ENCODE measurements around the gene PFKM. TPM values are rescaled to one million over a fixed set of nuclear protein-coding genes. Genes with fewer than 3 reads are reported as not detected.
"Not testable (repeated sequence)": the region's sequence is repeated elsewhere in the genome, so short reads cannot be mapped to it uniquely, and the experiment has no call there.

The PFKM gene
- total and polyA plus RNA-seq, 9 of the 15 experiments (the other 6 are each of a cell fraction or from before 2014, with no cell fraction given): 16.5 to 39.9 (median 31.7) TPM

DNA sequence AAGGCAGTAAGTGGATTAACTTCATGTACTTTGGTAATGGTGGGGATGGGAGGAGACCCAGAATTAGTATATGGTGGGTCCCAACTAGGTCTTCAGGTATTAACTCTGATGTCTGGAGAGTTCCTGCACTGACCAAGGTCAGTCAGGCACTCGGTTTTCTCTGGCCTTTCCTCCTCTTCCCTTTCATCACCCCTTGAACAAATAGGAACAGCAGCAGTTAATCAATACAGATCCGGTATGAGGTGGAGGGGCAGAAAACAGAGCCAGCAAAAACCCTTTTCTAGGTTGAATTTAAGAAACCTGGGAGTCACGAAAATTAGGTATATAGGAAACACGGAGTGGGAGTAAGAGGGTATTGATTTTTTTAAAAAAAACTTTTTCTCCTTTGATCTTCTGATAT lies 4.0 kb downstream of the PFKM start:
- peaks cover 21% of the 10 kb centered on the region; the same call in 2 of the 3 replicates for H3K79me2 ChIP-seq (ENCODE audit: control insufficient read depth, insufficient read depth, low read length)
- no peak overlapping the region for H3K4me2 ChIP-seq (ENCODE audit: insufficient read depth, low read length)
- CTCF ChIA-PET (ENCODE audit: low intra/inter-chr PET ratio): no interaction called here
- DNase-seq (ENCODE audit: extremely low read depth in 1 of 4, low spot score in 3 of 4) (no peak), ATAC-seq (no peak), FAIRE-seq (no peak)
- peaks cover 7 to 26% of the 10 kb centered on the region in 2 experiments; a peak in 4 of 5 replicates for H3K4me1 ChIP-seq (replicated peaks in 1 of 2; ENCODE audit: control insufficient read depth in 2 of 2, insufficient read depth in 2 of 2, low read length in 2 of 2)
- H2AFZ ChIP-seq (ENCODE audit: low read depth, low read length): no peak overlapping the region
- TF ChIP-seq C11orf30 (IDR thresholded peaks at IDR 0.05; ENCODE audit: low read depth) (no peak), RBM15 (IDR thresholded peaks at IDR 0.05; ENCODE audit: insufficient read depth, low read length) (no peak), BRD4 (IDR thresholded peaks at IDR 0.05) (no peak), SIN3B (IDR thresholded peaks at IDR 0.05; ENCODE audit: low read depth) (no peak), GATAD2A (IDR thresholded peaks at IDR 0.05) (no peak), CCNT2 (IDR thresholded peaks at IDR 0.05; ENCODE audit: borderline replicate concordance, extremely low read depth, insufficient read length, low read depth, low read length) (no peak), ZNF785 (CRISPR knock-in tag; IDR thresholded peaks at IDR 0.05) (no peak), HMG20A (CRISPR knock-in tag; conservative IDR thresholded peaks at IDR 0.05) (no peak), RUNX1 (IDR thresholded peaks at IDR 0.05; ENCODE audit: low read depth) (no peak), TCFL5 (CRISPR knock-in tag; conservative IDR thresholded peaks at IDR 0.05) (no peak), RBM34 (IDR thresholded peaks at IDR 0.05; ENCODE audit: borderline replicate concordance, insufficient read depth, low read length) (no peak)
- TF ChIP-seq, protein P1, sequence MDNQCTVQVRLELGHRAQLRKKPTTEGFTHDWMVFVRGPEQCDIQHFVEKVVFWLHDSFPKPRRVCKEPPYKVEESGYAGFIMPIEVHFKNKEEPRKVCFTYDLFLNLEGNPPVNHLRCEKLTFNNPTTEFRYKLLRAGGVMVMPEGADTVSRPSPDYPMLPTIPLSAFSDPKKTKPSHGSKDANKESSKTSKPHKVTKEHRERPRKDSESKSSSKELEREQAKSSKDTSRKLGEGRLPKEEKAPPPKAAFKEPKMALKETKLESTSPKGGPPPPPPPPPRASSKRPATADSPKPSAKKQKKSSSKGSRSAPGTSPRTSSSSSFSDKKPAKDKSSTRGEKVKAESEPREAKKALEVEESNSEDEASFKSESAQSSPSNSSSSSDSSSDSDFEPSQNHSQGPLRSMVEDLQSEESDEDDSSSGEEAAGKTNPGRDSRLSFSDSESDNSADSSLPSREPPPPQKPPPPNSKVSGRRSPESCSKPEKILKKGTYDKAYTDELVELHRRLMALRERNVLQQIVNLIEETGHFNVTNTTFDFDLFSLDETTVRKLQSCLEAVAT (IDR thresholded peaks at IDR 0.05): no peak
- TF ChIP-seq, protein P2, sequence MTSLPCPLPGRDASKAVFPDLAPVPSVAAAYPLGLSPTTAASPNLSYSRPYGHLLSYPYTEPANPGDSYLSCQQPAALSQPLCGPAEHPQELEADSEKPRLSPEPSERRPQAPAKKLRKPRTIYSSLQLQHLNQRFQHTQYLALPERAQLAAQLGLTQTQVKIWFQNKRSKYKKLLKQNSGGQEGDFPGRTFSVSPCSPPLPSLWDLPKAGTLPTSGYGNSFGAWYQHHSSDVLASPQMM (CRISPR knock-in tag; IDR thresholded peaks at IDR 0.05): no peak
- H3K27me3 ChIP-seq (ENCODE audit: control insufficient read depth in 2 of 2, insufficient read depth in 2 of 2, low read length in 2 of 2): no peaks in the 10 kb centered on the region
- in situ Hi-C loops (cut with MboI): no loop called here
- POLR2A ChIA-PET: no interaction called here
- no peak overlapping the region for H3K9ac ChIP-seq (ENCODE audit: insufficient read depth in 1 of 2, low read depth in 2 of 2, low read length in 2 of 2)
- BruUV-seq (replicated peaks): no TSS peak
- no peak overlapping the region for H3K4me3 ChIP-seq
- intact Hi-C loops (cut with micrococcal nuclease): no loop called here
- no peaks in the 10 kb centered on the region for H4K20me1 ChIP-seq (replicated peaks; ENCODE audit: control insufficient read depth, insufficient read depth, low read length)
- no peaks in the 10 kb centered on the region for H3K9me1 ChIP-seq (ENCODE audit: control insufficient read depth, insufficient read depth, low read length)
- WGBS (ENCODE audit: insufficient coverage, low coverage, missing lambda C conversion rate): 60% methylated on average over 4 of the region's 4 CpGs
- H3K36me3 ChIP-seq (ENCODE audit: control insufficient read depth, insufficient read depth, low read length): peaks cover 38% of the 10 kb centered on the region; the same call in 2 of the 3 replicates
- no peaks in the 10 kb centered on the region for H3K9me3 ChIP-seq (replicated peaks; ENCODE audit: control insufficient read depth, insufficient read depth, low read depth, low read length)
- H3K27ac ChIP-seq (ENCODE audit: extremely low read depth, low read depth, low read length): no peak overlapping the region

DNA sequence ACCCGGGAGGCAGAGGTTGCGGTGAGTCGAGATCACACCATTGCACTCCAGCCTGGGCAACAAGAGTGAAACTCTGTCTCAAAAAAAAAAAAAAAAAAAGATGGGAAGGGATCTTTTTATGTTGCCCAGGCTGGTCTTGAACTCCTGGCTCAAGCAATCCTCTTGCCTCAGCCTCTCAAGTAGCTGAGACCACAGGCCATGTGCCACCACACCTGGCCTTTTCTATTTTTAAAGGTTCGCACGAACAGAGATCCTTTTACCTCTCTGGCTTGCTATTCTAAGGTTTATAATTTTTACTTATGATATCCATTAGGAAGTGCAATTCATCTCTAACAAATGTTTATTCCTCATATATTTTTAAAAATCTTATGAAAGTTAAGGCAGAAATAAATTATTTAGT lies 6.4 kb downstream of the PFKM start:
- H4K20me1 ChIP-seq (replicated peaks; ENCODE audit: control insufficient read depth, insufficient read depth, low read length); DNase-seq (ENCODE audit: extremely low read depth in 1 of 4, low spot score in 3 of 4); in situ Hi-C loops (cut with MboI); H3K9ac ChIP-seq (ENCODE audit: insufficient read depth in 1 of 2, low read depth in 2 of 2, low read length in 2 of 2); H3K27me3 ChIP-seq (ENCODE audit: control insufficient read depth in 2 of 2, insufficient read depth in 2 of 2, low read length in 2 of 2); FAIRE-seq; CTCF ChIA-PET (ENCODE audit: low intra/inter-chr PET ratio); H3K4me3 ChIP-seq; H2AFZ ChIP-seq (ENCODE audit: low read depth, low read length); H3K4me2 ChIP-seq (ENCODE audit: insufficient read depth, low read length); BruUV-seq (replicated peaks); ATAC-seq; intact Hi-C loops (cut with micrococcal nuclease); H3K27ac ChIP-seq (ENCODE audit: extremely low read depth, low read depth, low read length); H3K9me3 ChIP-seq (replicated peaks; ENCODE audit: control insufficient read depth, insufficient read depth, low read depth, low read length); H3K9me1 ChIP-seq (ENCODE audit: control insufficient read depth, insufficient read depth, low read length); H3K4me1 ChIP-seq (replicated peaks in 1 of 2; ENCODE audit: control insufficient read depth in 2 of 2, insufficient read depth in 2 of 2, low read length in 2 of 2): not testable (repeated sequence)
- POLR2A ChIA-PET: interaction anchor here (1.0 kb wide), 1 partner anchor 73 kb away, joined by 3 read pairs; no protein-coding TSS in a partner anchor
- H3K36me3 ChIP-seq (ENCODE audit: control insufficient read depth, insufficient read depth, low read length): peaks cover 55% of the 10 kb centered on the region; the same call in 2 of the 3 replicates
- peaks cover 10% of the 10 kb centered on the region; the same call in 1 of the 3 replicates for H3K79me2 ChIP-seq (ENCODE audit: control insufficient read depth, insufficient read depth, low read length)
- WGBS (ENCODE audit: insufficient coverage, low coverage, missing lambda C conversion rate): 100% methylated on average over 2 of the region's 5 CpGs
